Measurements from ENCODE around the gene KIF16B.

DNA sequence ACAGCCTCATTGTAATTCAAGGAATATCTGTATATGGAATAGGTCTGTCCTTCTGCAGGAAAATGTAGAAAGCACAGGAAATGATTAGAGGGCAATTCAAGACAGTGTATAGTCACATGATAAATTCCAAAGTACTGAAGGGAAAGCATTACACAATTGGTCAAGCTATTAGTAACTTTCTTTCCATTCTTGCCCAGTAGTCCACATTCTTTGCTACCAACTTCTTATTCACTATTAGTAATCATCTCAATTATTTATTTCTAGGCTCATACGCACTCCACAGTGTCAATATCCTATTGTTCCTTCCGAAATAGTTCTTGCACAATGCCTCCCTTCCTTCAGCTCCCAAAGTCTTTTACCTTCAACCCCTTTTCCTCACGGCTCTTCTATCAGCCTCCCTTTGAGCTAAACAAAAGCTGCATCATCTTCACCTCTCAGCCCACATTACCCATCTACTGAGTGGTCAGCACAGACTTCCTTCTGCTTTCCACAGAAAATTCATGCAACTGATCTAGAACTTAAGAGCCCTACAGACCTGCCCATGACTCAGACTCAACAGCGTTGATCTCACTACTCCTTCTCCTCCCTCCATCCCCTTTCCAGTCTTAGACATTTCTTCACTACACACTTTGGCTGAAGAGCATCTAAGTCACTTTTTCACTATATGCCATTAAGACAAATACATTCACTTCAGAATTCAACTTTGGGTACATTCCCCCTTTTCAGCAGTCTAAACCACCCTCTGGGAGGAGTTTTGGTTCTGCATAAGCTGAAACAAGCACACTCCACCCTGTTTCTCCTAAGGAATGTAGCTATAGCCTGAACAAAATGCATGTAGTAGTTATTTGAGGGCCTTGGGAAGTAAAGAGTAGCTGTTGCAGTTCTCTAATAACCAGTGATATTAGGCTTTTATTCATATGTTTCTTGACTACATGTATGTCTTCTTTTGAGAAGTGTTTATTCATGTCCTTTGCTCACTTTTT, 157.9 kb downstream of the KIF16B start:
- TF ChIP-seq, protein P1, sequence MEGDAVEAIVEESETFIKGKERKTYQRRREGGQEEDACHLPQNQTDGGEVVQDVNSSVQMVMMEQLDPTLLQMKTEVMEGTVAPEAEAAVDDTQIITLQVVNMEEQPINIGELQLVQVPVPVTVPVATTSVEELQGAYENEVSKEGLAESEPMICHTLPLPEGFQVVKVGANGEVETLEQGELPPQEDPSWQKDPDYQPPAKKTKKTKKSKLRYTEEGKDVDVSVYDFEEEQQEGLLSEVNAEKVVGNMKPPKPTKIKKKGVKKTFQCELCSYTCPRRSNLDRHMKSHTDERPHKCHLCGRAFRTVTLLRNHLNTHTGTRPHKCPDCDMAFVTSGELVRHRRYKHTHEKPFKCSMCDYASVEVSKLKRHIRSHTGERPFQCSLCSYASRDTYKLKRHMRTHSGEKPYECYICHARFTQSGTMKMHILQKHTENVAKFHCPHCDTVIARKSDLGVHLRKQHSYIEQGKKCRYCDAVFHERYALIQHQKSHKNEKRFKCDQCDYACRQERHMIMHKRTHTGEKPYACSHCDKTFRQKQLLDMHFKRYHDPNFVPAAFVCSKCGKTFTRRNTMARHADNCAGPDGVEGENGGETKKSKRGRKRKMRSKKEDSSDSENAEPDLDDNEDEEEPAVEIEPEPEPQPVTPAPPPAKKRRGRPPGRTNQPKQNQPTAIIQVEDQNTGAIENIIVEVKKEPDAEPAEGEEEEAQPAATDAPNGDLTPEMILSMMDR (IDR thresholded peaks at IDR 0.05) = no peak
- TF ChIP-seq POLR2AphosphoS5 (IDR thresholded peaks at IDR 0.05) = no peak
